NOMO-1 treated with dmso at 0.1 percent for 144 hours (cell line): ENCODE results near the gene GTPBP4.
A peak's percentile ranks its signal among the peaks of the same experiment; 100 is the strongest.

Experiments
- DNase-seq: peaks from one replicate; lab custom pipeline; 2025; ENCODE audit not compliant: unreplicated experiment; lab: John Stamatoyannopoulos, UW

Gene GTPBP4

GRCh38 chr10:987870-988666 lies at the start of gene GTPBP4:
TSS of gene GTPBP4 (plus strand) at chr10:988434. CDS start at chr10:988480, 46 bp downstream.
- DNase-seq = peak; percentile 97

- DNase-seq = no peak
Measured at GRCh38 chr10:938941-939678, 49.1 kb upstream of the GTPBP4 start.

DNA sequence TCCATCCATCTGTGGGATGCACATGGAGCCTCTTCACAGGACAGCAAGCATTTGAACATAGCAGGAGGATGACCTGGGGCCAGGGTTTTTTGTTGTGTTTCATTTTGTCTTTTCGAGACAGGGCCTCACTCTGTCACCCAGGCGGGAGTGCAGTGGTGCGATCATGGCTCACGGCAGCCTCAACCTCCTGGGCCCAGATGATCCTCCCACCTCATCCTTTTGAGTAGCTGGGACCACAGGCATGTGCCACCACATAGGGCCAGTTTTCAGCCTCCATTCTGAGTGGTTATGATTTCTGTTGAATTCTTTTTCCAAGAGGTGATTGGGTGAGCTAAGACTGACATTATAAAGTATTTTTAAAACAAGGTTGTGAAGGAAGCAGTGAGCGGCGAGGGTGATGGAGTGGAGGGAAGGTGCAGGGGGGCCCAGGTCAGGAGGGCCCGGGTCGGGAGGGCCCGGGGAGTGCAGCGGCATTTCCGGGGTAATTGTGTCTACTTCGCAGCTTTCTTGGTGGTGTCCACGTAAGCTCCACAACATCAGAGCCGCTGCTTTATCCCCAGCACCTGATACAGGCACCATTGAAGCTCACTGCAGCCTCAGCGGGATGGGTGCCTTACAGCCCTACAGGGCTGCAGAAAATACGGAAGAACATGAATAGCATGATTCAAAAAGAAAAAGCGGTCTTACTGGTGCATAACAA lies 44.8 kb upstream of the GTPBP4 start:
- no peak for DNase-seq

GRCh38 chr10:944034-944831 lies 44.0 kb upstream of the GTPBP4 start:
- peak; percentile 79 for DNase-seq

DNA sequence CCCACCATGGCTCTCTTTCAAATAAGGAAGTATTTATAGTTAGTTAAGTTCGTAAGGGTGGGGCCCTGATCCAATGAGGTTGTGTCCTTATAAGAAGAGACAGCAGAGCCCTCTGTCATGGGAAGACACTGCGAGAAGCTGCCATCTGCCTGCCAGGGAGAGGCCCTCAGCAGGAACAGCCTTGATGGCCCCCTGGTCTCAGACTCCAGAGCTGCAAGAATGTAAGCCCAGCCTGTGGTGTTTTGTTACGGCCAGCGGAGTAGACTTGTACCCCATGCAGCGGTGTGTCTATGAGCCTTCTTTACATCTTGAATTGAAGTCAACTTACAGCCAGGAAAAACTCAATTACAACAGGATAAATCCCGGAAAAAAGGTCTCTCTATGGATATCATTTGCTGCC lies 42.5 kb upstream of the GTPBP4 start:
- no peak for DNase-seq

- no peak for DNase-seq
Measured at GRCh38 chr10:947051-947450, 41.2 kb upstream of the GTPBP4 start.

GRCh38 chr10:947881-948280 lies 40.4 kb upstream of the GTPBP4 start:
- DNase-seq = no peak

GRCh38 chr10:948347-948746 lies 39.9 kb upstream of the GTPBP4 start:
- no peak for DNase-seq

DNA sequence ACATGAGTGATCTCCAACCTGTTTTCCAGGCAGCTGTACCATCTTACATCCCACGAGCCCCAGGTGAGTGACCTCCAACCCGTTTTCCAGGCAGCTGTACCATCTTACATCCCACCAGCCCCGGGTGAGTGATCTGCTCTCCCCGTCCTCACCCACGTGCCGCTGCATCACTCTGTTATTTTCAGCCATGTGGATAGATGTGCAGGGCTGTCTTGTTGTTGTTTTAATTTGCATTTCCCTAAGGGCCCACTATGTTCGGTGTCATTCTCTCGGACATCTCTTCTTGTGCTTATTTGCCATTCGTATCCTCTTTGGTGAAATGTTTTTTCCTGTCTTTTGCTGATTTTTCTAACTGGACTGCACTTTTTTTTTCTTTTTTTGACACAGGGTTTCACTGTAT lies 38.8 kb upstream of the GTPBP4 start:
- no peak for DNase-seq

DNA sequence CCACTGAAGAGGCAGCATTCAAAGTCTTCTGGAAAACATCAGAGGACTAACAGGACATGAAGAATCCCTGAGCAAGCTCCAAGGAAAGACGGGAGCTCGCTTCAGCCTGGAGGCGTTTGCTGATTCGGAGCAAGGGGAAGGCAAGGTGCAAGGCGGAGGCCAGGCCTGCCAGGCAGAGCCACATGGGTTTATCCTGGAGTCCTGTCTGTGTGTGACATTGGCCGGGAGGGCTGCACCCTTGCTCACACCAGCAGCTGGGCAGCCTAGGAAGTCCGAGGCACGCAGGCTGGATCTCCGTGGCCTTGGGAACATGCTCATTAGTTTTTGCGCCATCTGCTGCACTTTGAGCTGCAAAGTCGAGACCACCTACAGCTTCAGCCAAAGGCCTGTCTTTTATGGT lies 34.4 kb upstream of the GTPBP4 start:
- no peak for DNase-seq

- no peak for DNase-seq
Measured at GRCh38 chr10:954396-954795, 33.8 kb upstream of the GTPBP4 start.

GRCh38 chr10:955127-955819 lies 33.0 kb upstream of the GTPBP4 start:
- DNase-seq = no peak

GRCh38 chr10:955820-956217 lies 32.4 kb upstream of the GTPBP4 start:
- no peak for DNase-seq

DNA sequence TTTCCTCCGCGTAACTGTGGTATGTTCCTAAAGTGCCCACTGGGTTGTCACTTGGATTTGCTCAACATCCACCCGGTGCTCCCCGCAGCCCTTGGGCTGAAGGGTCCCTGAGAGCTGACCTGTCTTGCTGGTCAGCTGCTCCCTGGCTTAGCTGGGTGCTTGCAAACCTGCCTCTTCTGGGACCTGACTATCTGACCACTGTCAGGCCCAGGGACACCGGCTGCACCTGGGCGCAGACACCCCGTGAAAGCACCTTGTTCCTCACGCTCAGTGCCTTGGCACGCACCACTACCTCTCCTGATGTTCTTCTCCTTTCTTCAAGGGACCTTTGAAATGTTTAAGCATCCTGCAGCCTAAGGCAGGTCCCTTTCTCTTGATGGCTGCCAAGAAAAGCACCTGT lies 30.1 kb upstream of the GTPBP4 start:
- no peak for DNase-seq

- DNase-seq = no peak
Measured at GRCh38 chr10:958856-959255, 29.4 kb upstream of the GTPBP4 start.

DNA sequence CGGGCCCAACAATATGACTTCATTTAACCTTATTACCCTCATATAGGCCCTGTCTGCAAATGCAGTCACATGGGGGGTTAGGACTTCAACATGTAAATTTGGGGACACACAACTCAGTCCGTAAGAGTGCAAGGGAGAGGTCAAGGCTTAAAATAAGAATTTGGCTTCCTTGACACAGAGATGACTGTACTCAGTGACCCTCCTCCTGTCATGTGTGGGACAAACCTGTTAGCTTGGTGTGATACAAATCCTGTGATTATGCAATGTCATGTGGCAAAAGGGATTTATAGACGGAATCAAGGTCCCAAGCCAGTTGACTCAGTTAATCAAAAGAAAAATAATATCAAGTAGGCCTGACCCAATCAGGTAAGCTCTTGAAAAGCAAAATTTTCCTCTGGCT lies 25.9 kb upstream of the GTPBP4 start:
- DNase-seq = no peak

DNA sequence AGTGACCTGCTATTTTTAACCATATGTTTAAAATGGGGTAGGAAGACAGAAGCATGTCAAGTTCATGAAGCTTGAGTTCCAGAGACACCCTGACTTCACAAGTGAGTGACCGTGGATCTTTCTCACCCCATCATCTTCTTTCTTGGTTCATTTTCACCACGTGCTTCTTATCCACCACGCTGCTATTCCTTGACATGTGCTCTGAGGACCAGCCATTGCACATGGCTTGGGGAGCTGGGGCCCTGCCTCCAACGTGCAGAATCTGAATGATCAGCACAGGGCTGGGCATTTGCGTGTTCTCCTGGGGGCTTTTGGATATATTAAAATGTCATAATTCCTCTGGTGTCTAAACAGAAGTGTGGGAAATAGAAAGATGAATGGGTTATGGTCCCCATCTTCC lies 25.0 kb upstream of the GTPBP4 start:
- no peak for DNase-seq

GRCh38 chr10:963655-964054 lies 24.6 kb upstream of the GTPBP4 start:
- DNase-seq = no peak

DNA sequence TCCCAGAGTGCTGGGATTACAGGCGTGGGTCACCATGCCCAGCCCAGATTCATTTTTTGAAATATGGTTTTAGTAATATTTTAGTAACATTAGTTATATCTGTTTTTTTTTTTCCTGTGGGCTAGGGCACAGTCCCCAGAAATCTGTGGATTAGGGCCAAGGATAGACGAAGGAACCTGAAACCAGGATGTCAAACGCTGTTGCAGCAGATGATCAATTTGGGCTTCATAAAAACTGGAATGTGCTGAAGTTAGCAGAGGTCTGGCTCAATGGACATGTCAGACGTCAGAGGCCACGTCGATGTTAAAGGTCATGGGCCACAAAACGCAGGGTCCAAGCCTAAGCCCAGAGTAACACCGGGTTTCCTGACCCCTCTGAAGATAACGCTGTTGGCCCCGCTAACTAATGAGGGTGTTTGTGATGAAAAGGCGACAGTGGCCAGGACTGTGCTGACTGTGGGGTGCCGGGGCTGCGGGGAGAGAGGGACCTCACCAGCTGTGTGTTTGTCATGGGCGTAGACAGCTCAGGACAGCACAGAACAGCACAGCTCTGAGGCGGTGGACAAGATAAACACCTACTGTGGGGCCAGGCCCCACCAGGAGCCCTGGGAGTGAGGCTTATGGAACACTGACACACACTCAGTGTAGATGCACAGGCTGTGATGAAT lies 23.8 kb upstream of the GTPBP4 start:
- no peak for DNase-seq

DNA sequence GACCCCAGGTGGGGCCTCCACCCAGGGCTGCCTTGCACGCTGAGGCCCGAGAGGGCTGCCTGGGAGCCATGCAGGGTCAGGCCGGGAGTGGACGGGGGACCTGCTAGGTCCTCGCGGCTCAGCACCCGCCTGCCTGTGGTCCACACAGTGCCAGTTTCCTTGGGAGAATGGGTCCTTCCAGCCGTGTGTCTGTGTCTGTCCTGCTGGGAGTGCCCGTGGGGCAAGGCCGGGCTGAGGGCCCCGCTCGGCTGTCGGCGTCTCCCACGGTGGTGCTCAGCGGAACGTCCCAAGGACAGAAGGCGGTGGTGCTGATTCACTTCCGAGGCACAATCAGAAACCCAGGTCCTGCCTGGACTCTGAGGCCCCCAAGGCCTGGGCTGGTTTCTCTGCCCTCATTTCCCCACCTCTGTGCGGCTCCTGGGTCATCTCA lies 23.2 kb upstream of the GTPBP4 start:
- no peak for DNase-seq
